ES-I3 (cell line): ENCODE results near the gene GPSM3.

Source experiments
- H3K36me3 ChIP-seq: 2 replicates; pipeline ENCODE4 v1.6.1; 2013; ENCODE audit warnings: mild to moderate bottlenecking, low read length, control low read depth, moderate library complexity; ENCODE audit not compliant: insufficient read depth
- H3K4me1 ChIP-seq: 2 replicates; pipeline ENCODE4 v1.6.1; 2013; ENCODE audit warnings: mild to moderate bottlenecking, control low read depth, low read length; ENCODE audit not compliant: insufficient read depth
- H3K9ac ChIP-seq: 2 replicates; pipeline ENCODE4 v1.6.1; 2013; ENCODE audit warnings: low read depth, mild to moderate bottlenecking, low read length, moderate library complexity
- H3K9me3 ChIP-seq: 2 replicates; pipeline ENCODE4 v1.6.1; 2013; ENCODE audit warnings: mild to moderate bottlenecking, low read length, moderate library complexity; ENCODE audit not compliant: control insufficient read depth, insufficient read depth

Gene GPSM3, protein sequence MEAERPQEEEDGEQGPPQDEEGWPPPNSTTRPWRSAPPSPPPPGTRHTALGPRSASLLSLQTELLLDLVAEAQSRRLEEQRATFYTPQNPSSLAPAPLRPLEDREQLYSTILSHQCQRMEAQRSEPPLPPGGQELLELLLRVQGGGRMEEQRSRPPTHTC

DNA sequence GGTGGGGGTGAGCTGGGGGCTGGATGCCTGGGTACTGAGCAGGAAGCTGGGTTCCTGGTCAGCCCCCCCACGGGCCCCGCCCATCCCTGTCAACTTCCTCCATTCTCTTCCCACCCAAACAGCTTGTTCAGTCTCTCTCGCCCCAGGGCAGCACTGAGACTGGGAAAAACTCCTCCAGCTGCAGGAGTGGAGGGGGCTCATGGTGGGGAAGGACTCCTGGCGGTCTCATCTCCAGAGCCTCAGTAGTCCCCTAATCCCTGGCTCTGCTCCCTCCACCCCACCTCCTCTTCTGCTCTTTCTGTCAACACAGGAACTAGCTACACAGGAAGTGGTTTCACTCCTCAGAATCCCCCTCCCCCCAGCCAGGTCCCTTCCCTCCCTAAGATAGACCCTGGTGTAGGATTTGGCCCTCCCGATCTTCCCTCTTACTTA is at the start of gene GPSM3:
Gene GPSM3, minus strand, starts transcription at position 36 of the 432 bp plus-strand sequence. CDS start 130 bp downstream, outside the sequence.
- Histone ChIP-seq H3K9ac (peak within 1 kb of the TSS; percentile 57), H3K36me3 (0 out of 2 replicates have a peak, but pooled peaks cover 2% of the 10 kb centered on the region), H3K9me3 (no peaks in the 10 kb centered on the region), H3K4me1 (peaks cover 35% of the 10 kb centered on the region)

DNA sequence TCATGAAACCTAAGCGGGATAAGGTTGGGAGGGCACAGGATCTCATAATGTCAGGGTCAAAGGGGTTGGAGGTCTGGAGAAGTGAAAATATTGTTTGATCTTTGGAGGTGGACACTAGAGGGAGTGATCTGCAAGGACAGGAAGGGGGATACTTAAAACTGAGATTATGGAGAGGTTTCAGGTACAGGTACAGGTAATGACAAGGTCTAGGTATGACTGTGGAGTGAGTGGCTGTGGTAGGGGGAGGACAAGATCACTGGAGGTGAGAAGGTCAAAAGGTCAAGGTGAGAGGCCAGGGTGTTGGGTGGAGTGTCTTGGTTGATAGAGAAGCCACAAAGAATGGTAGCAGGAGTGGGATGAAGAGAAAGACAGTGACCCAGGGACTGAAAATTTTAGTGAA is 48.2 kb upstream of the GPSM3 start:
- H3K9ac ChIP-seq: no peak overlapping the region
- H3K9me3 ChIP-seq: no peaks in the 10 kb centered on the region
- no peaks in the 10 kb centered on the region for H3K4me1 ChIP-seq
- H3K36me3 ChIP-seq: no peaks in the 10 kb centered on the region

DNA sequence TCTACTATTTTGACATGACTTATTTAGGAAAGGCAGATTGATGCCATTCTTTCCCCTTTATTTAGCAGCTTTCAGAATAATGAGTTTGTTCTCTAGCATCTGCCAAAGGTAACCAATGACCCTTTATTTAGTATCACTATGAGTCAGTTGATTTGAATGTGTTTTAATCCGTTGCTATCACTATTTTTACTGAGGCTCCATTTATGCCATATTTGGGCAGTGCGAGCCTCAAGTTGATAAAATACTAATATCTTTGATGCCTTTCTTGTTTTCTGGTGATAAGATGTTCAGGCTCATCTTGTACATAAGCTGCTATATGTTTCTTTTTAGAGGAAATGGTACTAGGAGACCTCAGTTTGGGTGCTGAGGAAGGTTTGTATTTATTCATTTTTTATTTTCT is 47.0 kb upstream of the GPSM3 start:
- H3K9ac ChIP-seq: no peak overlapping the region
- no peaks in the 10 kb centered on the region for H3K4me1 ChIP-seq
- H3K9me3 ChIP-seq: no peaks in the 10 kb centered on the region
- H3K36me3 ChIP-seq: no peaks in the 10 kb centered on the region

DNA sequence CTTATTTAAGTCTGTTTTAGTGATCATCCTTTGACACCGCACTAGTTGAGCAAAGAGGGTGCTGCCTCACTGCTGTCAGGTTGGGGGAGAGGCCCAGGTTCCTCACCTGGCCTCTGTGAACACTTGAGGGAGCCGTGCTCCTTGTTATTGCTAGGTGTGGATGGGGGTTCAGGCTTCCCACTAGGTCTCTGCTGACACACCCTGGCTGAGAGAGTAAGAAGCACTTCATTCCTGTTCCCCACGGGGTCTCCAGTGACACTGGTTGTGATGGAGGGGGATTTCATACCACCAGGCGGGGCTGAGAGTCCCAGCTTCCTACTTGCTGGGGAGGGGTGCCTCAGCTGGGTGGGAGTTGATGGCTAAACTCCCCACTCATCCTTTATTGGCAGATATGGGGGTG is 42.5 kb upstream of the GPSM3 start:
- H3K36me3 ChIP-seq: no peaks in the 10 kb centered on the region
- H3K9ac ChIP-seq: no peak overlapping the region
- H3K9me3 ChIP-seq: no peaks in the 10 kb centered on the region
- H3K4me1 ChIP-seq: no peaks in the 10 kb centered on the region

DNA sequence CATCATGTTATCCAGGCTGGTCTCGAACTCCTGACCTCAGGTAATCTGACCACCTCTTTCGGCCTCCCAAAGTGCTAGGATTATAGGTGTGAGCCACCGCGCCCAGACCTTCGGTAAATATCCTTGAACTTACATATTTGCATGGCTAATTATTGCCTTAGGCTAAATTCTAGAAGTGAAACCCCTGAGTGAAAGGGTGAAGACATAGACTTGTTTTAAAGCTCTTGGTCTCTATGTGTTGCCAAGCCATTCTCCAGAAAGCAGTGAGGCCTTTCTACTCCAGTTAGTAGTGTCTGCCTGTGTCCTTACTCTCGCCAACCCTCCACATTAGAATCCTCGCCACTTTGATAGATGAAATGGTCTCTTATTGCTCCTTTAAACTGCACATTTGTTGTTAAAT is 34.0 kb upstream of the GPSM3 start:
- H3K9me3 ChIP-seq: no peaks in the 10 kb centered on the region; the same call in 1 of the 2 replicates
- H3K36me3 ChIP-seq: no peaks in the 10 kb centered on the region
- H3K4me1 ChIP-seq: peaks cover 15% of the 10 kb centered on the region; the same call in 1 of the 2 replicates
- H3K9ac ChIP-seq: no peak overlapping the region

DNA sequence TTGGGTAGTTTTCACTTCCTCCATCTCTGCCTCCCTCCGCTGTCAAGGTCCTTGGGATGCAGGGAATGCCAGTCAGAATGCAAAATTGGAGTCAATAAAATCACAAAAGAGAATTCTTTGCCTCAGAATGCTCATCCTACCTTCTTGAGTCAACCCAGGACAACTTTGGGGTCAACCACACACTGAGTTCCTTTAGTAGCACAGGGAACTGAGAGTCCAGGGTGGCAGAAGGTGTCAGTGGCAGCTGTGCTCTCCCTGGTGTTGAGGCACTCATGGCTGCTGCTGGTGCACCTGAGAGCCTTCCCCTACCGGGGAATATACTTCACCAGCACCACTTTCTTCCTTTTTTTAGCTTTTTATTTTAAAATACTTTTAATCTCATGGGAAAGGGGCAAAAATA is 32.3 kb upstream of the GPSM3 start:
- Histone ChIP-seq H3K36me3 (no peaks in the 10 kb centered on the region), H3K9me3 (no peaks in the 10 kb centered on the region; the same call in 1 of the 2 replicates), H3K9ac (no peak overlapping the region), H3K4me1 (peaks cover 15% of the 10 kb centered on the region; the same call in 1 of the 2 replicates)

DNA sequence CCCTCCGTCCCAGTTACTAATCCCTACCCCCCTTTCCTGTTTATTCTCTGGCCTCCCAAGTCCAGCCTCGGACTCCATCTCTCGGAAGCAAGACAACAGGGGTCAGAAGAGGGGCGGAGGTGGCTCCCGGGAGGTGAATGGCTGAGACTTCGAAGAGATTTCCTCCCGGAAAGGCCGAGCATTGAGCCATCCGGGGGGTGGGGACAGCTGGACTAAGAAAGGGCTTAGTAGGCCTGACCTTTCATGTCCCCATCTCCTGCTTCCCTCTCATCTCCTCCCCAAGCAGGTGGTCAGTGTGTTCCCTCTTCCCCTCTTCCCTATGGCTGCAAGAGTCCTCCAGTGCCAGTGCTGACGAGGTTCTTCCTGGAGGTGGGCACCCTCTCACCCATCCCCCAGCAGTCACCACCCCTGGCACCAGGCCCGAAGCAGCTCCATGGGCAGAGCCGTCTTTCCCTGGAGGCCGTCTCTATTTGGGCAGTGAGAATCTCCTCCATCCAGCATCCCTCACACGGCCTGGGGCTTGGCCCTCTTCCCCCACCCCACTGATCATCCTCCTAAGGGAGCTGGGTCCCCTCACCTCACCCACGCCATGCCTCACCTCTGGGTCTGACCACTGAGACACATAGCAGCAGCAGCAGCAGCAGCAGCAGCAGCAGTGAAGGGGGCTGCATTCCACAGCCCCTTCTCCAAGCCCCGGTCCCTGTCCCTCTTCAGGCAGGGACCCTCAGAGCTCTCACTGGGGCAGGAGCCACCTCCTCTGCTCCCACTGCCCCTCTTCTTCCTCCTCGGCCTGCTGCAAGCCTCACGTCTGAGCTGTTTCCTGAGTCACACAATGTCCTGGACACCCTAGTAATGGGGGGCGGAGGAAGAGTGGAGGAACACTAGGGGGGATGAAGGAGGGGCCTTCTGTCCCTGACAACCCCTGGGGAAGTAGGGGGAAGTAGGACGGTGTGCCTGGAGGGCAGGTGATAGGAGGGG is 31.1 kb upstream of the GPSM3 start, which contains the start of gene NOTCH4:
Gene NOTCH4, minus strand, starts transcription at position 810 of the 978 bp plus-strand sequence. Its CDS starts 139 bp downstream, at position 671.
- Histone ChIP-seq H3K36me3 (no peaks in the 10 kb centered on the region), H3K9me3 (no peaks in the 10 kb centered on the region; the same call in 1 of the 2 replicates), H3K9ac (no peak within 1 kb of the TSS), H3K4me1 (peaks cover 15% of the 10 kb centered on the region; the same call in 1 of the 2 replicates)

DNA sequence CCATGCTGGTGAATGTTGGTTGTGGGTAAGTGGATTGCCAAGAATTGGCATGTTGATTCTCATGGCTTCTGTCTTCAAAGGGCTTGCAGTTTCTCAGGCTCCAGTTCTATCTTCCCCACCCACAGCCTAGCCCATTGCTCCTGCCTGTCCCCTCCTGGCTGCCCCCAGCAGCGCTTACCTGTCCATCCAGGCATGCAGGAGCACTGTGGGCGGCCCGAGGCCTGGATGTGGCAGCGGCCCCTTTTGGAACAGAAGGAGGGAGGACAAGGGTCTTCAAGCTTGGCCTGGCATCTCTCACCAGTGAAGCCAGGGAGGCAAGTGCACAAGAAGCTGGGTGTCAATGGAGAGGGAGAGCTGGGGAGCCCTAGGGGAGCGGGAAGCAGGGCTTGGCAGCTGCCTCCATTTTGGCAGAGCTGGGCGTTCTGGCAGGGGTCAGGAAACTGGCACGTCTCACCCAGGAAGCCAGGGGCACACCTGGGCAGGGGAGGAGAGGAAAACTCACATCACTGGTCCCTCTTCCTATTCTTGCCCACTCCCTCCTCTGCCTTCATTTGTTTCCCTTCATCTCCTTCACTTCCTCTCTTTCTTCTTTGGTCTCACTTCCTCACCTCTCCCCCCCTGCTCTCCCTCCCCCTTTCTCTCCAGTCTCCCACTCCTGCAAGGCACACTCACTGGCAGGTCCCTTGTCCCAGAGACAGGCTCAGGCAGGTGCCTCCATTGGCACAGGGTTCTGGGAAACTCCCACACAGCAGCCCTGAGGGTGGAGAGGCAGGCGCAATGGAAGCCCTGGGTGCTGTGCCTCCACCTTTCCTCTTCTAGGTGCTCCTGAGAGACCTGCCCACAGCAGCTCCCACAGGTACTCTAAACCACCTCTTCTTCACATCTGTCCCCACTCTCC is 30.1 kb upstream of the GPSM3 start:
- Histone ChIP-seq H3K36me3 (no peaks in the 10 kb centered on the region), H3K9me3 (no peaks in the 10 kb centered on the region; the same call in 1 of the 2 replicates), H3K4me1 (peaks cover 15% of the 10 kb centered on the region; the same call in 1 of the 2 replicates), H3K9ac (no peak overlapping the region)

DNA sequence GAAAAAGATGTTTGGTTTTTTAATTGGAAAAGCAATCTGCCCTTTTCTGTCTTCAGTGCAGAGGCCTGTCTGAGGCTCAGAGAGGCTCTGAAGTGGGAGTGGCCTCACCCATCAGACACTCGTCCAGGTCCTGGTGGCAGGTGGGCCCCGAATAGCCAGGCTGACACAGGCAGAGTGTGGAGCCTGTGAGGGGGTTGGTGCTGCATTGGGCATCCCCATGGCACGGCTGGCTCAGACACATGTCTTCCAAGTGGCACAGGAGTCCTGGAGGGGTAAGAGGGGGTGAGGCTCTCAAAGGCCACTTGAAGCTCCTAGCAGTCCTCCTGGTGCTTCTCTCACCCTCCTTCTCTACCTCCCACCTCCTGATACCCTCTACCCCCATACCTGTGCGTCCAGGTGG is 27.6 kb upstream of the GPSM3 start:
- H3K9me3 ChIP-seq: no peaks in the 10 kb centered on the region
- no peak overlapping the region for H3K9ac ChIP-seq
- no peaks in the 10 kb centered on the region for H3K36me3 ChIP-seq
- peaks cover 15% of the 10 kb centered on the region; the same call in 1 of the 2 replicates for H3K4me1 ChIP-seq

DNA sequence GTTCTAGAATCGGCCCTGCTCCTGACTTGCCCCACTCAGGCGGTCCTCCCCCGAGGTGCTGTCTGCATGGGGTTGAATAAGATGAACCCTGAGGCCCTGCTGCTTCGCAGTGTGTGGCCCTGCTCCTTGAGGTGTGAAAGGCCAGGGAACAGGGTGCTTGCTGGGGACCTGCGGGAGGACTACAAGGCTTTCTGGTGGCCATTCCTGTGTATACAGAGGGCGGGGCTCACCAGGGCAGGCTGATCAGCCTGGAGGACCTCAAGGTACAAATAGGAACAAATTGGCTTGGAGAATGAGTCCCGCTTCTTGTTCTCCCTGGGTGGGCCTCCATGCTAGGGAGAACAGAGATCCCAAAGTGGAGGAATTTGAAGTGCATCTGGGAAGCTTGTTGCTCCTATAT is 25.7 kb upstream of the GPSM3 start:
- no peaks in the 10 kb centered on the region for H3K36me3 ChIP-seq
- peaks cover 4% of the 10 kb centered on the region; the same call in 1 of the 2 replicates for H3K4me1 ChIP-seq
- no peaks in the 10 kb centered on the region for H3K9me3 ChIP-seq
- H3K9ac ChIP-seq: no peak overlapping the region

DNA sequence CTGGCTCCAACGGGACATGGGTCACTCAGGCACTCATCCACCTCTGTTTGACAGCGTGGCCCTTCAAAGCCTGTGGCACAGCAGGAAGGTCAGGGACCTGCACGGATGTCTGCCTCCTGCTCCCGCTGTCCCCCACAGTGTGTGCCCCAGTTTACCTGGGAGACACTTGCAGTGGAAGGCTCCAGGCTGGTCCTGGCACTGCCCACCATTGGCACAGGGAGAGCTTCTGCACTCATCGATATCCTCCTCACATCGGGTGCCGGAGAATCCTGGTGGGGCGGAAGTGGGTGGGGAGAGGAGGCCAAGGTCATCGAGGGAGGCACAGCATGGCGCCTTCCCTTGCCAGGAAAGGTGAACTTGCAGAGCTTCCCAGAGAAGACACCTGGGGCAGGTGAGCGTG is 24.6 kb upstream of the GPSM3 start:
- Histone ChIP-seq H3K9me3 (no peaks in the 10 kb centered on the region), H3K4me1 (no peaks in the 10 kb centered on the region), H3K9ac (no peak overlapping the region), H3K36me3 (no peaks in the 10 kb centered on the region)

DNA sequence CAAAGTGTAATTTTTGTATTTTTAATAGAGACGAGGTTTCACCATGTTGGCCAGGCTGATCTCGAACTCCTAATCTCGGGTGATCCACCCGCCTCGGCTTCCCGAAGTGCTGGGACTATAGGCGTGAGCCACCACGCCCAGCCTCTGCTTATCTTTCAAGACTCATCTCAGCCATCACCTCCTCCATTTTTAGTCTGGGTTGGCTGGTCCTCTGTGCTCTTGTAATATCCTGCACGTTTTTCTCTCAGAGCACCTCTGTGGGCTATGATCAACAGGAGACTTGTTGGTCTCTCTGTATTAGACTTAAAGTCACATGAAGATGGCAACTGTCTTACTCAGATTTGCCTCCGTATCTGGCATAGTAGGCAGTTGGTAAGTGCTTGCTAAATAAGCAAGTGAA is 23.8 kb upstream of the GPSM3 start:
- no peaks in the 10 kb centered on the region for H3K4me1 ChIP-seq
- no peaks in the 10 kb centered on the region for H3K36me3 ChIP-seq
- no peak overlapping the region for H3K9ac ChIP-seq
- no peaks in the 10 kb centered on the region for H3K9me3 ChIP-seq

DNA sequence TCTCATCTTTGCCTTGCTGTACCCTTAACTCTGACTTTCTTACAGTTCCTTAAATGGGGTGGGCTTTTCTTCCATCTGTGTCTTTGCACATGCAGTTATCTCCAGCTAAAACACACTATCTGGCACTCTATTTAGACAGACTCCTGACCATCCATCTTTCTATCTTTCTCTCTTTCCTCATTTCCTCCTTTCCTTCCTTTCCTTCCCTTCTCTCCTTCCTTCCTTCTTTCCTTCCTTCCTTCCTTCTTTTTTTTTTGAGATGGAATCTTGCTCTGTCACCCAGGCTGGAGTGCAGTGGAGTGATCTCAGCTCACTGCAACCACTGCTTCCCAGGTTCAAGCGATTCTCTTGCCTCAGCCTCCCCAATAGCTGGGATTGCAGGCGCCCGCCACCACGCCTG is 23.2 kb upstream of the GPSM3 start:
- H3K4me1 ChIP-seq: no peaks in the 10 kb centered on the region
- H3K9ac ChIP-seq: no peak overlapping the region
- no peaks in the 10 kb centered on the region for H3K36me3 ChIP-seq
- H3K9me3 ChIP-seq: no peaks in the 10 kb centered on the region

DNA sequence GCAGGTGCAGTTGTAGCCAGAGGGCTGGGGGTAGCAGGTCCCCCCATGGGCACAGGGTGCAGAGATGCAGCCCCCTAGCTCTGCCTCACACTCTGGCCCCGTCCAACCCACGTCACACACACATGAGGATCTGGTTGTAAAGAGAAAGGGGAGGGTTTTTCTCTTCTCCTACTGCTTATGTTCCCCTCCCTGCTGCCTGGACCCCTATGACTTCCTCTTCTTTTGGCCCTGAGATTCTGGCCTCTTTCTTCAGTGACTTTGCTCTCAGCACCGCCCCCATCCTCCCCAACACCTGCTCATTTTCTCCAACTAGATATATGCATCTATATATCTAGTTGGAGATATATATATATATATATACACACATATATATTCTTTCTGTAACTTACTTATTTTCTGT is 21.7 kb upstream of the GPSM3 start:
- H3K36me3 ChIP-seq: no peaks in the 10 kb centered on the region
- no peaks in the 10 kb centered on the region for H3K9me3 ChIP-seq
- no peaks in the 10 kb centered on the region for H3K4me1 ChIP-seq
- H3K9ac ChIP-seq: no peak overlapping the region
